ENCODE measurements around the gene MPP2. TPM values are rescaled to one million over a fixed set of nuclear protein-coding genes. Genes with fewer than 3 reads are reported as not detected.
"Not testable (repeated sequence)": the region's sequence is repeated elsewhere in the genome, so short reads cannot be mapped to it uniquely, and the experiment has no call there.

MPP2 gene
- total RNA-seq, 1 donor from 2014 or later, result 1.3 TPM

DNA sequence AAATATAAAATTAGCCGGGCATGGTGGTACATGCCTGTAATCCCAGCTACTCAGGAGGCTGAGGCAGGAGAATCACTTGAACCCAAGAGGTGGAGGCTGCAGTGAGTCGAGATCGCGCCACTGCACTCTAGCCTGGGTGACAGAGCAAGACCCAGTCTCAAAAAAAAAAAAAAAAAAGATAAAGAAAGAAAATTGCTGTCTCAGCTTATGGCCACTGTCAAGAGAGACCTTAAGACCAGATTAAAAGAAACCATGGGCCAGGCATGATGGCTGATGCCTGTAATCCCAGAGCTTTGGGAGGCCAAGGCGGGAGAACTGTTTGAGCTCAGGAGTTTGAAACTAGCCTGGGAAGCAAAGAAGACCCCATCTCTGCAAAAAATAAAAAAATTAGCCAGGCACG is 38.3 kb downstream of the MPP2 start:
- DNase-seq; H3K36me3 Mint-ChIP-seq (ENCODE audit: low read depth); H3K4me3 Mint-ChIP-seq; H3K4me1 Mint-ChIP-seq; intact Hi-C loops (cut with micrococcal nuclease); H3K9me3 Mint-ChIP-seq; H3K27ac Mint-ChIP-seq: not testable (repeated sequence)
- H3K27me3 Mint-ChIP-seq, result peaks cover 30% of the 10 kb centered on the region

DNA sequence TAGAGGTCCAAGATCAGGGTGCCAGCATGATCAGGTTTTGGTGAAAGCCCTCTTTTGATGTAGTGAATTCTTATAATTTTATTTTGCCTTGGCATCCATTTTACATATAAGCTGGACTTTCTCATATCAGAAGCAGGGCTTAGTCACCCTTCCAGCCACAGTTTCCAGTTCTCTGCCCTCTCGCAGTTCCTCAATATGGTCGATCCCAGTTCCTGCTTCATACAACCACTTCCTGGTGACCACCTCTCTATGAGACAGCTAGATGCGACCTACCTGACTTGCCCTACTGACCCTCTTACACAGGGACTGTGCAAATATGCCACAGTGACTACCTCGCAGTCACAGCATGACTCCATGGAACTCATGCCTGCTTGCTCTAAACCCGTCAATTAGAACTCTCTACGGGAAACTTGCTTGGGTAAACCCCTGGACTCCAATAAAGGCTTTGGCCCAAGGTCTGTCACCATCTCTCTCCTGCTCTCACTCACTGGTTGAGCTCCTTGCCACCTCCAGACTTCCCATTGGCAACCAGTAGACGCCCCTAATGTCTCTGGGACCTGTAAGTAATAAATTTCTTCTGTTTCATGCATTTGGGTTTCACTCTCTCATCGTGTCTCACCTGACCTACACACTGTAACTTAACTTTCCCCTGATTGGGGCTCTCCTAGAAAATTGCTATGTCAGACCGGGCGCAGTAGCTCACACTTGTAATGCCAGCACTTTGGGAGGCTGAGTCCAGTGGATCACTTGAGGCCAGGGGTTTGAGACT is 38.9 kb downstream of the MPP2 start:
- Mint-ChIP-seq H3K27ac (no peak overlapping the region), H3K36me3 (ENCODE audit: low read depth) (no peaks in the 10 kb centered on the region), H3K27me3 (peaks cover 27% of the 10 kb centered on the region), H3K4me1 (no peaks in the 10 kb centered on the region), H3K9me3 (no peaks in the 10 kb centered on the region), H3K4me3 (no peak overlapping the region)
- intact Hi-C loops (cut with micrococcal nuclease), result no loop called here
- DNase-seq, result no peak

DNA sequence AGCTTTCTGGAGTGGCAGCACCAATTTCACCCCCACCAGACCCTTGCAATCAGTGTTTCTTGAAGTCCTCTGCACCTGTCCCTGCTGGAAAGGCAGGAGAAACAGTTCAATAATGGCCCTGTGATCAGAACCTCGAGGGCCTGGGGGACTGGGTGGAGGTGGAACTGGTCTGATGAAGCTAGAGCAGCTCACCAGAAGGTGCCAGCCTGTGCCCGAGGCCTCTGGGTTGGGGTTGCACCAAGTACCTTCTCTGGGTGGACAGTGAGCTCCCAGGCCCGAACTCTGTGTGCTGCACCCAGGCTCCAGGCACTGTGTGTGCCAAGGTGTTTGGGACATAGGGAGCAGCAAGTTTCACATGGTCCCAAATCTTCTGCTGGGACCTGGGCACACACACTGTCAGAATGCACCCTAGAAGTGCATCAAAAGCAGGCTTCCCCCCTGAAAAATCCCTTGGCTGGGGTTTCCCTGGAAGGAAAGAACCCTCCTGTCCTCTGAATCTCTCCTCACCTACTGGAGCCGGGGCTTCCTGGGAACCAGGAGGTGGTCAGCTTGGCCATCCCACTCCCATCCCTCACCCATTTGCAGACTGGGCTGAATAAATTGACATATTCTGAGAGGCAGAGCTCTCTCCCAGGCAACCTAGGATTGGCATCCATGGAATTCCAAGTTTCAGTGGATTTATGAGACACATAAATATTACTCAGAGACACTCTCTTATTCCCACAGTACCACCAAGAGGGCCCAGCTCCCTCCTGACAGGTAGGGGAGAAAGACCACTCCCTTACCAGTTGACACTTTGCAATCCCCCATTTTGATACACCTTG is 43.0 kb downstream of the MPP2 start:
- H3K36me3 Mint-ChIP-seq (ENCODE audit: low read depth), result no peaks in the 10 kb centered on the region

DNA sequence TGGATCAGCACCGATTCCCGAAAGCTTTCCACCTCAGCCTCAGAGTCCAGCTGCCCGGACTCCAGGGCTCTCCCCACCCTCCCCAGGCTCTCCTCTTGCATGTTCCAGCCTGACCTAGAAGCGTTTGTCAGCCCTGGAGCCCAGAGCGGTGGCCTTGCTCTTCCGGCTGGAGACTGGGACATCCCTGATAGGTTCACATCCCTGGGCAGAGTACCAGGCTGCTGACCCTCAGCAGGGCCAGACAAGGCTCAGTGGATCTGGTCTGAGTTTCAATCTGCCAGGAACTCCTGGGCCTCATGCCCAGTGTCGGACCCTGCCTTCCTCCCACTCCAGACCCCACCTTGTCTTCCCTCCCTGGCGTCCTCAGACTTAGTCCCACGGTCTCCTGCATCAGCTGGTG is 45.4 kb downstream of the MPP2 start:
- no peaks in the 10 kb centered on the region for H3K36me3 Mint-ChIP-seq (ENCODE audit: low read depth)
- H3K27ac Mint-ChIP-seq, result no peak overlapping the region
- H3K4me3 Mint-ChIP-seq, result no peak overlapping the region
- no peaks in the 10 kb centered on the region for H3K4me1 Mint-ChIP-seq
- DNase-seq, result no peak
- intact Hi-C loops (cut with micrococcal nuclease), result no loop called here
- no peaks in the 10 kb centered on the region for H3K9me3 Mint-ChIP-seq
- peaks cover 11% of the 10 kb centered on the region for H3K27me3 Mint-ChIP-seq

More for the DNA sequence above, 43.0 kb downstream of the MPP2 start:
- no peaks in the 10 kb centered on the region for H3K9me3 Mint-ChIP-seq
- H3K27me3 Mint-ChIP-seq, result peaks cover 25% of the 10 kb centered on the region
- DNase-seq, result no peak
- no peaks in the 10 kb centered on the region for H3K4me1 Mint-ChIP-seq
- H3K27ac Mint-ChIP-seq, result no peak overlapping the region
- H3K4me3 Mint-ChIP-seq, result no peak overlapping the region
- intact Hi-C loops (cut with micrococcal nuclease), result no loop called here

DNA sequence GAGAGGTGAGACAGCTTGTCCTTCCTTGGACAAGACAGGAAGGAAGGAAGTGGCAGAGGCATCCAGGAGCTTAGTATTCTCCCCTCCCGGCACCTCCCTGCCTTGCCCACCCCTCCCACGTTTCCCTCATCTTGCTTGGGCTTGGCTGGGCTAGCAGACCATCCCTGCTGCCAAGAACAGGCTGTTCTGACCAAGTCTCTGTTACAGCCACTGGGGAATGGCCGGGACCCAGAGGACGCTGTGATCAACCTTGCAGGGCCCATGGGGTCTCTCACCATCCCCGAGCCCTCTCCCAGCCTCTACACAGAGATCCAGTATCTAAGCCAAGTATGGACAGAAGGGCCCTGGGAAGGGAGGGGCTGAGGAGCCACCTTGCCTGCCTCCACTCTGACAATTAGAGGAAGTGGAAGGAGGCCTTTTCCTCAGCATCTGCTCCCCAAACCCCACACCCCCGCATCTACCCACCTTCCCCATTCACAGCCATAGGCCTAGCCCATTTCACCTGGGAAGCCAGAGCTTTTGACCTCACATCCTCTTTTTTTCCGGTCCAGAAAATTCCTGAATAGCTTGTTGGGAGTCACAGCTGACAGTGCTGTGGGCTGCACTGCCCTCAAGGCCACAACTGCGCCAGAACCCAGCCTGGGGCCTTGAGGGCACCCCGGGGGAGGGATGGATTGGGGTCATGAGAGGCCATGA is 46.3 kb downstream of the MPP2 start:
- Mint-ChIP-seq H3K4me1 (no peaks in the 10 kb centered on the region), H3K9me3 (no peaks in the 10 kb centered on the region), H3K4me3 (no peak overlapping the region), H3K36me3 (ENCODE audit: low read depth) (no peaks in the 10 kb centered on the region), H3K27ac (no peak overlapping the region), H3K27me3 (peaks cover 9% of the 10 kb centered on the region)
- no peak for DNase-seq
- intact Hi-C loops (cut with micrococcal nuclease), result no loop called here

DNA sequence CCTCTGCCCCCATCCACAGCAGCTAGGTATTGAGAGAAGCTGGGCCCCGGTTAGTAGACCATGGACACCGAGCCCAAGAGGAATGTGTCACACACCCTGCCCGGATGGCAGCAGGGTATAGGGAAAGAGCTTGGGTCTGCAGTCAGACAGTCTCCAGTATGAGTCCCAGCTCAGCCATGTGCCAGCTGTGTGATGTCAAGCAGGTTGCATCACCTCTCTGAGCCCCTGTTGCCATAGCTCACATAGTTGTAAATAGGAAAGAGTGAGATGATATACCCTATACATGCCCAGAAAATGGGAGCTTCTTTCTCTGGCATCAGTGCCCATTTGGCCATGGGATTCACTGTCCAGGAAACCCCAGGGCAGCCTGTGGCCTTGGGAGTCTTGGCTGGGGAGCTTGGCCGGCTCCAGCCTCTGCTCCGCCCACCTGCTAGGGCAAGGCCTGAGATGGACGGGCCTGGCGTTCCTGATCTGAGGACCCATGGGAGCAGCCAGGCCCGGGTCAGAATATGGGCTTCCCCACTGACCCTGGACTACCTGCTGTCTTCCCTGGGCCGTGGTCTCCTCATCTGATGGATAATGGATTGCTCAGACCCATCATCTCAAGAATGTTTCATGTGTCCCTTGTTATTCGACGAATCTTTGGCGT is 47.1 kb downstream of the MPP2 start:
- H3K27ac Mint-ChIP-seq, result no peak overlapping the region
- H3K36me3 Mint-ChIP-seq (ENCODE audit: low read depth), result no peaks in the 10 kb centered on the region
- no peak for DNase-seq
- no peak overlapping the region for H3K4me3 Mint-ChIP-seq
- intact Hi-C loops (cut with micrococcal nuclease), result no loop called here
- H3K9me3 Mint-ChIP-seq, result no peaks in the 10 kb centered on the region
- H3K4me1 Mint-ChIP-seq, result no peaks in the 10 kb centered on the region
- peaks cover 7% of the 10 kb centered on the region for H3K27me3 Mint-ChIP-seq

DNA sequence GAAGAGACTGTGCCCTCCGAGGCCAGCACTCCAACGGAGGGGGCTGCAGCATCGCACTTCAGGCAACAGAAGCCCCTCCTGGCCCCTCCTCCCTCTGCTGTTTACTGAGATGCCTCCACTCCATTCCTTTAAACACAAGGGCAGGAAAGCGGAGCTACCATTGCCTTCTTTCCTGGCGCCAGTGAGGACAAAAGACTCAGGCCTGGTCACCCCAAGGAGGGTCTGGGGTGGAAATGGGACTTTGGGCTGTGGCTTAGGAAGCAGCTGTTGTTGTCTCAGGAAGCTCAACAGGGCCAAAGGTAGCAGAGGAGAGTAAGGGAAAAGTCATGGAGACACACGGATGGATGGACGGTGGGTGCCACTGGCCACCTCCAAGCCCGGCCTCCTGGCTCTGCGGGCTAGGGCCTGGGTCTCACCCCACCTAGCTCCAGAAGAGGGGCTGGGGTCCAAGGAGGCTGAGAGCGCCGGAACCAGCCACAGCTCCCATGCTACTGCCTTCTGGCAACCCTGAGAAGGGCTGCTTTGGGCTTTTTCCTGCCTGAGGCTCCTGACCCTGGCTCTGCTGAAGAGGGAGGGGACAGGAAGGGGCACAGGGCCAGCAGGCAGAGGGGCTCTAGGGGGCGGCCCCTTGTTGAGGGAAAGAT is 49.3 kb downstream of the MPP2 start:
- H3K9me3 Mint-ChIP-seq, result no peaks in the 10 kb centered on the region
- H3K27me3 Mint-ChIP-seq, result peaks cover 4% of the 10 kb centered on the region
- no peaks in the 10 kb centered on the region for H3K36me3 Mint-ChIP-seq (ENCODE audit: low read depth)
- intact Hi-C loops (cut with micrococcal nuclease), result no loop called here
- no peak for DNase-seq
- no peak overlapping the region for H3K27ac Mint-ChIP-seq
- H3K4me3 Mint-ChIP-seq, result no peak overlapping the region
- no peaks in the 10 kb centered on the region for H3K4me1 Mint-ChIP-seq

DNA sequence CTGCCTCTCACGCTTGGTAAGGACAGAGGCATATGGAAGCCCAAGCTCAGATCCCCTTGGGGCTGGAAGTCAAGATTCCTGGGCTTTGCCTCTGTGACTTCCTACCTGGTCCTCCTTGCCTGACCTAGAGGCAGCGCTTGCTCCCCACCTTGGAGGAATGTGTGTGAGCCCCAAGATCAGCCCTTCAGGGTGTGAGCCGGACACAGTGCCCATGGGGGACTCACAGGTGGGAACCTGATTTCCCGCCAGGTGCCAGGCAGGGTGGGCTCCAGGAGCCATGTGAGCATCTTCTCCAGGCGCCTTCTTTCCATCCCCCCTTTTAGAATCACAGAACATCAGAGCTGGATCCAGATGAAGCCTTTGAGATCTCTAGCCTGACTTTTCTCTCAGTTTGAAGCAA is 50.2 kb downstream of the MPP2 start:
- intact Hi-C loops (cut with micrococcal nuclease), result no loop called here
- peaks cover 4% of the 10 kb centered on the region for H3K27me3 Mint-ChIP-seq
- no peak overlapping the region for H3K4me3 Mint-ChIP-seq
- no peaks in the 10 kb centered on the region for H3K4me1 Mint-ChIP-seq
- H3K36me3 Mint-ChIP-seq (ENCODE audit: low read depth), result no peaks in the 10 kb centered on the region
- DNase-seq, result no peak
- no peaks in the 10 kb centered on the region for H3K9me3 Mint-ChIP-seq
- H3K27ac Mint-ChIP-seq, result no peak overlapping the region

DNA sequence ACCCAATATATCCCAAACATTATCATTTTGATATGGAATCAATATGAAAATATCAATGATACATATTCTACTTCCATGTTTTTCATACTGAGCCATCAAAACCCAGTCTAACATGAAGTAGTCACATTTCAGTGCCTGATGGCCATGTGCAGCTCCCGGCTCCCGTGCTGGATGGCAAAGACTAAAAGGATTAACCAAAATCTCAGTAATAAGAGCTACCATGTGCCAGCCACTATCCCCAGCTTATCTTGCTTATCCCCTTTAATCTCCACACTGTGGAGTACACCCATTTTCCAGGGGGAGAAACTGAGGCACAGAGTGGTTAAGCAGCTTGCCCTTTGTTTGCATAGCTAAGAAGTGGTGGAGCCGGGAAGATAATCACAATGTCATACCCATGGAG is 51.2 kb downstream of the MPP2 start:
- Mint-ChIP-seq H3K36me3 (ENCODE audit: low read depth) (no peaks in the 10 kb centered on the region), H3K4me1 (no peaks in the 10 kb centered on the region), H3K27me3 (peaks cover 4% of the 10 kb centered on the region), H3K9me3 (no peaks in the 10 kb centered on the region), H3K4me3 (no peak overlapping the region), H3K27ac (no peak overlapping the region)
- intact Hi-C loops (cut with micrococcal nuclease), result no loop called here
- DNase-seq, result no peak

DNA sequence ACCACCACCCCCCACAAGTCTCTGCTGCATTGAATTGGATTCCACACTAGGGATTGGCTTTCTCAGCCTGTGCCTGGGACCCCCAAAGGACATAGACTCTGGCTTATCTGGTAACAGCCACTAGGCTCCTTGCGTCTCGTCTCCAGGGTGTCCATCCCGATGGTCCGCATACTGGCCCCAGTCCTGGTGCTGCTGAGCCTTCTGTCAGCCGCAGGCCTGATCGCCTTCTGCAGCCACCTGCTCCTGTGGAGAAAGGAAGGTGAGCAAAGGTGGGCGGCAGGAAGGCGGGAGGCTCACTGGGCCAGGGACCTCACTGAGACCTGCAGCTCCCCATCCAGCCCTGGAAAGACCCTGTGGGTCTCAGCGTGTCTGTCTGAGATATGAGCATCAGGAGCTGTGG is 52.3 kb downstream of the MPP2 start:
- DNase-seq, result no peak
- H3K27ac Mint-ChIP-seq, result no peak overlapping the region
- intact Hi-C loops (cut with micrococcal nuclease), result no loop called here
- no peaks in the 10 kb centered on the region for H3K4me1 Mint-ChIP-seq
- no peaks in the 10 kb centered on the region for H3K9me3 Mint-ChIP-seq
- H3K4me3 Mint-ChIP-seq, result no peak overlapping the region
- peaks cover 4% of the 10 kb centered on the region for H3K27me3 Mint-ChIP-seq
- H3K36me3 Mint-ChIP-seq (ENCODE audit: low read depth), result no peaks in the 10 kb centered on the region

DNA sequence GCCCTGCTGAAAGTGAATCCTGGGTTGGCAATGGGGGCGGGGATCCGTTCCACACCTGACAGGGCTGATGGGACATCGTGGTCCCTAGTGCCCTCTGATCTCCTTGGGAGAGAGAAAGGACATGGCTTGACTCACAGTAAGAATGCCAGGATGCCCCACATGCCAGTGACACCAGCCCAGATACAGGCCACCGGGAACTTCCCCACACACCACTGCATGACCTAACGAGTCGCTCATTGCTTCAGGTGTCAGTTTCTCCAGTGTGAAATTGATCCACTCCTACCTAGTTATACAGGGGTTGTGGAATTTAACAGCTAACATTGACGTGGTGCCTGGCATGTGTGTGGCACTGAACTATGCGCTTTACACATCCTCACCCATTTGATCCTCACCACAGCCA is 52.8 kb downstream of the MPP2 start:
- H3K4me1 Mint-ChIP-seq, result no peaks in the 10 kb centered on the region
- no peak overlapping the region for H3K27ac Mint-ChIP-seq
- H3K27me3 Mint-ChIP-seq, result peaks cover 1% of the 10 kb centered on the region
- no peak overlapping the region for H3K4me3 Mint-ChIP-seq
- intact Hi-C loops (cut with micrococcal nuclease), result no loop called here
- H3K36me3 Mint-ChIP-seq (ENCODE audit: low read depth), result no peaks in the 10 kb centered on the region
- H3K9me3 Mint-ChIP-seq, result no peaks in the 10 kb centered on the region
- DNase-seq, result no peak

DNA sequence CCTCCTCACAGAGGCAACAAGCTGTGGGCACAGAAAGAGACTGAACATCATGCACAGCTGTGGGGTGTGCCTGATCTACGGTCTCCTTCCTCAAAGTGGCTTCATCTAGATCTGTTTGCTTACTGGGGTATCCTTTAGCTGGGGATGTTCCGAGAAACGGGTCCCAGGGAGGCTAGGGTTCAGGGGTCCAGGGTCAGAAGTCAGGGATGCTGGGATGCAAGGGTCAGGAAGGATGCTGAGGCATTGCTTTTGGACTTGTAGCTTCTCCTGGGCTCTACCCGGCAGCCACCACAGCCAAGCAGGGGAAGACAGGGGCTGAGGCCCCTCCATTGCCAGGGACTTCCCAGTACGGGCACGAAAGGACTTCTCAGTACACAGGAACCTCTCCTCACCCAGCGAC is 53.8 kb downstream of the MPP2 start:
- Mint-ChIP-seq H3K27me3 (peaks cover 1% of the 10 kb centered on the region), H3K9me3 (no peaks in the 10 kb centered on the region), H3K27ac (no peak overlapping the region), H3K36me3 (ENCODE audit: low read depth) (no peaks in the 10 kb centered on the region), H3K4me3 (no peak overlapping the region), H3K4me1 (no peaks in the 10 kb centered on the region)
- no peak for DNase-seq
- intact Hi-C loops (cut with micrococcal nuclease), result no loop called here

DNA sequence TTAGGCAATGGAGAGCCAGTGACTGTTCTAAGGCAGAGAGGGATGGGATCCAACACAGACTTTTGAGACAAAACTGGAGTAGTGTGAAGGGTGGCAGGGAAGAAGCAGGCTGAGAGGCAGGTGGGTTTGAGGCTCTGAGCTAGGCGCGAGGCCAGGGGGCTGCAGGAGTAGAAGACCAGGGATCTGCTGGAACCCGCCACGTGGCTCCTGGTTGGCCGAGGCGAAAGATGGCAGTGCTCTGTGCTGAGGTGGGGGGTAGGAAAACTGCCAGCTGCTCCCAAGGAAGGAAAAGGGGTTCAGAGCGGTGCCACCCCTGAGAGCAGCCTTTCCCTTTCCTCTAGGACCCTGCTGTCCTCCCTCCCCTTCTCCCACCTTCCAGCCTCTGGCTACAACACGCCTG is 54.8 kb downstream of the MPP2 start:
- intact Hi-C loops (cut with micrococcal nuclease), result no loop called here
- H3K4me3 Mint-ChIP-seq, result no peak overlapping the region
- no peaks in the 10 kb centered on the region for H3K9me3 Mint-ChIP-seq
- DNase-seq, result no peak
- no peaks in the 10 kb centered on the region for H3K4me1 Mint-ChIP-seq
- no peaks in the 10 kb centered on the region for H3K36me3 Mint-ChIP-seq (ENCODE audit: low read depth)
- H3K27ac Mint-ChIP-seq, result no peak overlapping the region
- H3K27me3 Mint-ChIP-seq, result peaks cover 1% of the 10 kb centered on the region
